Pancreas (tissue), 10 donors: Measurements from ENCODE around the gene DENND2A. TPM values are rescaled to one million over a fixed set of nuclear protein-coding genes. Genes with fewer than 3 reads are reported as not detected.
A peak's percentile ranks its signal among the peaks of the same experiment; 100 is the strongest.

Experiments
- ATAC-seq, 4 donors: fragments of 200-7000 bp; cut with Tn5 transposase; one replicate each; pipeline versions ENCODE4 v1.8.0 to v1.9.1; 2020; ENCODE audit warnings: mild to moderate bottlenecking in 4 of 4, moderate library complexity in 4 of 4
- DNase-seq, 6 donors: peaks; one replicate each; pipeline ENCODE4 v3.0.0-alpha.2; 2020
- FAIRE-seq: peaks from 2 replicates; lab custom pipeline; 2012; peaks lifted over from hg19 to GRCh38; lab: Jason Lieb, UNC
- H3K27ac ChIP-seq, 4 donors: fragments of 200-600 bp; sonication (generic); 1 replicate in 3 of 4; 2 replicates in 1 of 4; pipeline versions ENCODE4 v1.5.0 to v1.8.0; 2020
- H3K27me3 ChIP-seq, 4 donors: fragments of 200-600 bp; one replicate each; pipeline ENCODE4 v1.8.0; 2021
- H3K36me3 ChIP-seq, 3 donors: fragments of 200-600 bp; sonication (generic) in 1 of 3; one replicate each; pipeline versions ENCODE4 v1.5.0 to v1.8.0; 2020 to 2021
- H3K4me1 ChIP-seq, 3 donors: fragments of 200-600 bp; one replicate each; pipeline ENCODE4 v1.8.0; 2021
- H3K4me3 ChIP-seq, 4 donors: fragments of 200-600 bp; sonication (generic) in 2 of 4; one replicate each; pipeline versions ENCODE4 v1.5.0 to v1.8.0; 2020 to 2021
- H3K9me3 ChIP-seq, 4 donors: fragments of 200-600 bp; one replicate each; pipeline ENCODE4 v1.8.0; 2021
- CTCF ChIP-seq, 4 donors: fragments of 200-600 bp; sonication (generic) in 3 of 4; IDR thresholded peaks; one replicate each; pipeline versions ENCODE4 v1.5.0 to v1.8.0; 2021; ENCODE audit warnings: antibody characterized with exemption in 4 of 4
- WGBS, 2 donors: extraction: QIAGEN DNeasy Blood & Tissue Kit; methylation state at CpG; one replicate each; pipeline ENCODE4 v1.1.7; 2013; 5-methylcytosine and 5-hydroxymethylcytosine counted together
- intact Hi-C, 3 donors: fragments of 100-400 bp; cut with DNase I; formaldehyde crosslinking; loops; one replicate each; pipeline versions ENCODE4 v1.11.1 to v1.14.2; 2022
- polyA plus RNA-seq, 2 donors: library from polyadenylated mRNA; stranded (reverse); fragments of 200-250 nt; gene quantifications; one replicate each; pipeline ENCODE4 v1.2.3, GENCODE V29; 2013
- total RNA-seq, 6 donors: library from RNA; stranded (reverse); fragmentation: NEBNext Ultra II Directional in 4 of 6; extraction: Animal tissue kit (Norgen Biotek cat#: 25700) in 4 of 6; gene quantifications; one replicate each; pipeline versions ENCODE4 v1.2.1 to v1.2.4, GENCODE V29; 2021 to 2023
- donor health status: healthy with polysubstance abuse.
- donor health status: DM: no; HTN: no; CAD: no; lungs with moderate emphysema.
- donor health status: DM: no; HTN: no; CAD: no.
- donor health status: control.
- donor health status: control.
- donor health status: Bipolar disorder and iron deficiency.
- donor health status: DM: yes; HTN: yes; CAD: no.
- donor health status: DM: no; HTN: no; CAD: no.
- donor health status: DM: no; HTN: no; CAD: no.
- donor health status: DM: yes; HTN: yes; CAD: no.

DENND2A gene
- total and polyA plus RNA-seq, 8 donors, result 1.1 to 5.0 (median 1.8) TPM

GRCh38 chr7:140484951-140485499 lies 155.6 kb downstream of the DENND2A start:
- WGBS, 2 donors, result 66 to 69% methylated on average over 5 of the region's 5 CpGs
- Histone ChIP-seq H3K4me1 (no peaks in the 10 kb centered on the region), H3K27ac (no peak overlapping the region), H3K9me3 (no peaks in the 10 kb centered on the region), H3K27me3 (no peaks in the 10 kb centered on the region), H3K4me3 (no peak overlapping the region), H3K36me3 (no peaks in the 10 kb centered on the region)
- intact Hi-C loops, result no loop called here
- ATAC-seq (no peak), FAIRE-seq (no peak), DNase-seq (no peak)
- TF ChIP-seq CTCF (IDR thresholded peaks at IDR 0.05), result no peak

DNA sequence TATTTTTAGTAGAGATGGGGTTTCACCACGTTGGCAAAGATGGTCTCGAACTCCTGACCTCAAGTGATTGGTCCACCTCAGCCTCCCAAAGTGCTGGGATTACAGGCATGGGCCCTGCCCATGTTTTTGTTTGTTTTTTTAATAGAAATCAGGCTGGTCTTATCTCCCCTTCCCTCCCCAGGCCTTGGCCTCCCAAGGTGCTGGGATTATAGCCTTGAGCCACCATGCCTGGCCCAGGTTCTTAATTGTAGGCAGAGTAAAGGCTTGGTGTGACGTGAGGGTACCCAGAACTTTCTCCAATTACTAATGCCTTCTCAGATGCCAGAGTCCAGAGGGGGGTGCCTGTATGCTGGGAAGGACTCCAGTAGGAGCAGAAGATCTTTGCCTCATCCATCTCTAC lies 156.1 kb downstream of the DENND2A start:
- WGBS, 2 donors, result 81 to 88% methylated on average over 3 of the region's 3 CpGs
- ATAC-seq (no peak), FAIRE-seq (no peak), DNase-seq (no peak)
- H3K4me1 ChIP-seq, result no peaks in the 10 kb centered on the region
- H3K9me3 ChIP-seq, result no peaks in the 10 kb centered on the region
- no peaks in the 10 kb centered on the region for H3K36me3 ChIP-seq
- H3K27ac ChIP-seq, result no peak overlapping the region
- TF ChIP-seq CTCF (IDR thresholded peaks at IDR 0.05), result no peak
- H3K4me3 ChIP-seq, result no peak overlapping the region
- H3K27me3 ChIP-seq, result no peaks in the 10 kb centered on the region
- intact Hi-C loops, result no loop called here

GRCh38 chr7:140479739-140480084 lies 160.9 kb downstream of the DENND2A start:
- no peaks in the 10 kb centered on the region for H3K36me3 ChIP-seq
- no peak for TF ChIP-seq CTCF (IDR thresholded peaks at IDR 0.05)
- peaks cover 4 to 24% (median 7%) of the 10 kb centered on the region in 3 donors for H3K4me1 ChIP-seq
- no peaks in the 10 kb centered on the region for H3K9me3 ChIP-seq
- intact Hi-C loops, result no loop called here
- H3K27ac ChIP-seq, result peak overlapping the region; percentile 79 to 95 (median 92)
- 0% methylated on average over 2 of the region's 2 CpGs for WGBS, 2 donors
- no peaks in the 10 kb centered on the region for H3K27me3 ChIP-seq
- DNase-seq, result no peak
- peak overlapping the region; percentile 97 to 100 (median 98) for H3K4me3 ChIP-seq
- no peak for FAIRE-seq
- peak in 1 of 4 donors; percentile 5 for ATAC-seq

- intact Hi-C loops, result no loop called here
- TF ChIP-seq CTCF (IDR thresholded peaks at IDR 0.05), result no peak
- Histone ChIP-seq H3K27me3 (no peaks in the 10 kb centered on the region), H3K4me1 (peaks cover 4 to 24% (median 7%) of the 10 kb centered on the region in 3 donors), H3K36me3 (no peaks in the 10 kb centered on the region), H3K4me3 (peak within 1 kb of the TSS; percentile 97 to 100 (median 98)), H3K9me3 (no peaks in the 10 kb centered on the region), H3K27ac (peak within 1 kb of the TSS; percentile 79 to 95 (median 92))
- FAIRE-seq, result no peak
- 1% methylated on average over 55 to 71 of the region's 71 CpGs for WGBS, 2 donors
- ATAC-seq, result peak; percentile 95 to 99 (median 96)
- DNase-seq, result peak; percentile 96 to 98 (median 97)
Observed at GRCh38 chr7:140479062-140479738, 161.4 kb downstream of the DENND2A start, which contains the start of gene MKRN1. Gene MKRN1 (minus strand): TSS chr7:140479505. CDS start chr7:140479344, 161 bp downstream.
